B cell (primary cell): Measurements from ENCODE around the gene NBPF11. TPM values are rescaled to one million over a fixed set of nuclear protein-coding genes. Genes with fewer than 3 reads are reported as not detected.

Source experiments
- ATAC-seq: fragments of 200-7000 bp; cut with Tn5 transposase; one replicate; pipeline ENCODE4 v1.10.0; 2021; ENCODE audit warnings: low read depth, mild to moderate bottlenecking, moderate number of reproducible peaks, moderate library complexity
- CTCF ChIA-PET: fragments of 350-600 bp; sonication (Branson Sonifier 250); formaldehyde crosslinking; loops from one replicate; lab custom pipeline; 2021; ENCODE audit warnings: antibody characterized with exemption, inconsistent platforms; lab: Charles Lee
- POLR2A ChIA-PET: fragments of 350-600 bp; sonication (Branson Sonifier 250); formaldehyde crosslinking; loops from one replicate; lab custom pipeline; 2021; ENCODE audit warnings: antibody characterized with exemption; lab: Charles Lee
- DNase-seq: peaks from one replicate; pipeline ENCODE4 v3.0.0; 2013
- H2AFZ ChIP-seq: 2 replicates; pipeline ENCODE4 v1.6.1; 2012; ENCODE audit warnings: mild to moderate bottlenecking, low read depth, low read length; ENCODE audit not compliant: insufficient read depth, poor library complexity, severe bottlenecking
- H3K27ac ChIP-seq, 2 donors: 1 replicate in 1 of 2; 2 replicates in 1 of 2; pipeline ENCODE4 v1.5.1; 2012 to 2013; ENCODE audit warnings: low read length in 2 of 2, mild to moderate bottlenecking in 2 of 2, moderate library complexity in 1 of 2
- H3K27me3 ChIP-seq, 4 experiments: fragments of 200-600 bp in 1 of 4; sonication (generic) in 1 of 4; replicated peaks in 1 of 4; 1 replicate in 2 of 4; 2 replicates in 2 of 4; pipeline versions ENCODE4 v1.6.1 to v1.7.0; 2013 to 2016; ENCODE audit warnings: low read length in 3 of 4, mild to moderate bottlenecking in 2 of 4, mixed read lengths in 1 of 4, moderate library complexity in 1 of 4; ENCODE audit not compliant: insufficient read depth in 4 of 4, control insufficient read depth in 3 of 4; ENCODE audit errors: control extremely low read depth in 1 of 4
- H3K36me3 ChIP-seq, 2 experiments: replicated peaks in 1 of 2; 1 replicate in 1 of 2; 2 replicates in 1 of 2; pipeline versions ENCODE4 v1.6.1 to v1.7.1; 2013; ENCODE audit warnings: low read length in 1 of 2; ENCODE audit not compliant: insufficient read depth in 2 of 2, control insufficient read depth in 1 of 2; ENCODE audit errors: control extremely low read depth in 1 of 2, extremely low read depth in 1 of 2
- H3K4me1 ChIP-seq, 2 donors: fragments of 200-600 bp in 1 of 2; sonication (generic) in 1 of 2; 1 replicate in 1 of 2; 2 replicates in 1 of 2; pipeline versions ENCODE4 v1.5.1 to v1.6.1; 2013 to 2017; ENCODE audit warnings: low read length in 2 of 2; ENCODE audit not compliant: control insufficient read depth in 2 of 2, insufficient read depth in 2 of 2
- H3K4me2 ChIP-seq: replicated peaks from 2 replicates; pipeline ENCODE3; 2012; ENCODE audit warnings: mild to moderate bottlenecking, low read depth, low read length; ENCODE audit not compliant: poor library complexity, severe bottlenecking
- H3K4me3 ChIP-seq, 5 experiments: fragments of 200-600 bp in 1 of 5; sonication (generic) in 1 of 5; 1 replicate in 3 of 5; 2 replicates in 2 of 5; pipeline versions ENCODE4 v1.5.1 to v1.7.0; 2011 to 2016; ENCODE audit warnings: low read length in 4 of 5, mild to moderate bottlenecking in 4 of 5, low read depth in 2 of 5, control low read depth in 1 of 5, moderate library complexity in 1 of 5; ENCODE audit not compliant: insufficient read depth in 1 of 5; ENCODE audit errors: control extremely low read depth in 1 of 5, extremely low read depth in 1 of 5
- H3K79me2 ChIP-seq: fragments of 200-600 bp; sonication (generic); one replicate; pipeline ENCODE4 v1.6.0; 2016; ENCODE audit warnings: low read length; ENCODE audit not compliant: control insufficient read depth, insufficient read depth
- H3K9ac ChIP-seq: fragments of 200-600 bp; sonication (generic); 2 replicates; pipeline ENCODE4 v1.6.1; 2017; ENCODE audit warnings: mild to moderate bottlenecking, low read length, moderate library complexity
- H3K9me3 ChIP-seq, 3 donors: one replicate each; pipeline versions ENCODE4 v1.6.1 to v1.7.1; 2013; ENCODE audit warnings: low read length in 2 of 3; ENCODE audit not compliant: control insufficient read depth in 2 of 3, insufficient read depth in 1 of 3; ENCODE audit errors: control extremely low read depth in 1 of 3
- H4K20me1 ChIP-seq: 2 replicates; pipeline ENCODE4 v1.6.0; 2012; ENCODE audit warnings: mild to moderate bottlenecking, low read length; ENCODE audit not compliant: insufficient read depth, control insufficient read depth, poor library complexity, severe bottlenecking
- H3K27ac Mint-ChIP-seq: one replicate; pipeline ENCODE4 v1.8.0; 2021; ENCODE audit warnings: mixed read lengths
- H3K27me3 Mint-ChIP-seq: one replicate; pipeline ENCODE4 v1.8.0; 2021; ENCODE audit warnings: mixed read lengths
- H3K4me1 Mint-ChIP-seq: one replicate; pipeline ENCODE4 v1.8.0; 2021; ENCODE audit warnings: mixed read lengths
- H3K4me3 Mint-ChIP-seq: one replicate; pipeline ENCODE4 v1.8.0; 2021; ENCODE audit warnings: mixed read lengths
- H3K9me3 Mint-ChIP-seq: one replicate; pipeline ENCODE4 v1.8.0; 2022; ENCODE audit warnings: mixed read lengths; ENCODE audit not compliant: insufficient read depth
- CTCF ChIP-seq: fragments of 200-600 bp; IDR thresholded peaks from one replicate; pipeline ENCODE4 v1.8.0; 2022; ENCODE audit warnings: antibody characterized with exemption, mild to moderate bottlenecking
- EZH2 ChIP-seq: IDR thresholded peaks from 2 replicates; pipeline ENCODE4 v1.6.1; 2012; ENCODE audit warnings: borderline replicate concordance, low read depth, mild to moderate bottlenecking, moderate library complexity, low read length; ENCODE audit not compliant: insufficient read depth, poor library complexity, severe bottlenecking
- WGBS: methylation state at CpG from one replicate; pipeline ENCODE4 v1.1.5; 2013; ENCODE audit warnings: missing lambda C conversion rate; ENCODE audit not compliant: insufficient coverage; 5-methylcytosine and 5-hydroxymethylcytosine counted together
- intact Hi-C: fragments of 100-400 bp; cut with micrococcal nuclease; formaldehyde crosslinking; loops from one replicate; pipeline ENCODE4 v1.10.0; 2022
- polyA plus RNA-seq: library from polyadenylated mRNA; depleted of rRNA; stranded (reverse); fragments of >200 nt; gene quantifications from 2 replicates; pipeline ENCODE4 v1.2.3, GENCODE V29; 2012
- total RNA-seq, 2 donors: library from RNA; stranded (reverse); fragments of 120-200 nt in 1 of 2; gene quantifications; 1 replicate in 1 of 2; 2 replicates in 1 of 2; pipeline versions ENCODE4 v1.2.3 to v1.2.4, GENCODE V29; 2013 to 2022

The NBPF11 gene
- total and polyA plus RNA-seq, 2 donors (not counting 1 experiment from before 2014, with no cell fraction given): 26.8 to 48.5 TPM

- no peak overlapping the region for H3K27ac ChIP-seq
- no peaks in the 10 kb centered on the region for H3K79me2 ChIP-seq
- H3K4me2 ChIP-seq: no peak overlapping the region
- CTCF ChIA-PET: no interaction called here
- TF ChIP-seq EZH2 (no peak), CTCF (no peak)
- DNase-seq (no peak), ATAC-seq (no peak)
- no peaks in the 10 kb centered on the region for H3K4me1 ChIP-seq
- H3K27me3 Mint-ChIP-seq: peaks cover 9% of the 10 kb centered on the region
- no peaks in the 10 kb centered on the region for H3K9me3 Mint-ChIP-seq
- no peak overlapping the region for H3K4me3 ChIP-seq
- no peak overlapping the region for H3K9ac ChIP-seq
- H4K20me1 ChIP-seq: no peaks in the 10 kb centered on the region
- no CpG with 5 or more reads among the region's 4 CpGs for WGBS
- no peaks in the 10 kb centered on the region for H3K27me3 ChIP-seq
- POLR2A ChIA-PET: no interaction called here
- no peaks in the 10 kb centered on the region for H3K36me3 ChIP-seq
- intact Hi-C loops: no loop called here
- H3K4me3 Mint-ChIP-seq: no peak overlapping the region
- H3K27ac Mint-ChIP-seq: no peak overlapping the region
- peaks cover 5% of the 10 kb centered on the region for H3K4me1 Mint-ChIP-seq
- H3K9me3 ChIP-seq: no peaks in the 10 kb centered on the region
- no peak overlapping the region for H2AFZ ChIP-seq
Observed at GRCh38 chr1:148166558-148167492, 14.7 kb upstream of the NBPF11 start.

DNA sequence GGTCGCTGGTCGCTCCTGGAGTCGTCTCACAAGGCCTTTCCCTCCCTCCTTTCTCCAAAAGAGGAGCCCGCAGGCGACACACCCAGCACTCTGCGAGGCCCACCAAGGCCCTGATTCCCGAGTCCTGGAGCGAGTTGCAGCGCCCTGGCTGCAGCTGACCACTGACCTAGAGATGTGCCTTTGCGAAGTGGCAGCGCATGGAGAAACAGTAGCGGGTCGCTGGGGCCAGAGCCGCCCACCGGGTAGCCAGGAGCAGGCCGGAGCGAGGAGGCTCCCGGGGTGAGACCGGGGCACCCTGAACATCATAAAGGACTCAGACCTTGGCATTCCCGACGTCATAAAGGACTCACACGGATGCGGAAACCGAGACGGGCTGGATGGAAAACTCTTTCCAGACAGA is 10.3 kb upstream of the NBPF11 start:
- Histone ChIP-seq H3K9ac (no peak overlapping the region), H4K20me1 (no peaks in the 10 kb centered on the region), H3K4me1 (peaks cover 5 to 6% of the 10 kb centered on the region in 2 donors), H3K4me2 (no peak overlapping the region), H3K9me3 (no peaks in the 10 kb centered on the region), H3K79me2 (no peaks in the 10 kb centered on the region), H2AFZ (no peak overlapping the region), H3K36me3 (no peaks in the 10 kb centered on the region), H3K4me3 (no peak overlapping the region), H3K27me3 (peaks cover 0 to 16% (median 3%) of the 10 kb centered on the region in 4 experiments), H3K27ac (no peak overlapping the region)
- peaks cover 17% of the 10 kb centered on the region for H3K27me3 Mint-ChIP-seq
- H3K9me3 Mint-ChIP-seq: no peaks in the 10 kb centered on the region
- POLR2A ChIA-PET: no interaction called here
- no peak overlapping the region for H3K4me3 Mint-ChIP-seq
- CTCF ChIA-PET: no interaction called here
- intact Hi-C loops: no loop called here
- ATAC-seq: no peak
- WGBS: 98% methylated on average over 25 of the region's 25 CpGs
- TF ChIP-seq EZH2 (no peak), CTCF (no peak)
- H3K27ac Mint-ChIP-seq: no peak overlapping the region
- DNase-seq: no peak
- H3K4me1 Mint-ChIP-seq: peaks cover 14% of the 10 kb centered on the region
